K562 (cell line): ENCODE results near the gene TRMT2A. TPM values are rescaled to one million over a fixed set of nuclear protein-coding genes. Genes with fewer than 3 reads are reported as not detected.

Source experiments
- GABPA ChIP-seq: fragments of 200-800 bp; sonication (Bioruptor generic); conservative IDR thresholded peaks from 2 replicates; pipeline ENCODE4 v1.6.1; 2016; ENCODE audit warnings: low read depth, missing genetic modification characterization, missing compliant biosample characterization
- JUND ChIP-seq, 2 experiments: IDR thresholded peaks; 2 replicates in 1 of 2; 3 replicates in 1 of 2; pipeline ENCODE4 v1.6.1; 2011; ENCODE audit warnings: borderline replicate concordance in 2 of 2, low read depth in 2 of 2, low read length in 2 of 2, improper control_type of control experiment in 1 of 2, missing biosample characterization in 1 of 2, missing genetic modification characterization in 1 of 2, missing genetic modification reagents in 1 of 2
- RB1 ChIP-seq: fragments of 450-650 bp; IDR thresholded peaks from 2 replicates; pipeline ENCODE4 v1.6.1; 2017; ENCODE audit warnings: low read depth, mild to moderate bottlenecking
- SMAD2 ChIP-seq: fragments of 150-350 bp; IDR thresholded peaks from 2 replicates; pipeline ENCODE4 v1.6.1; 2014; ENCODE audit warnings: low read depth, mild to moderate bottlenecking, low read length
- TARDBP ChIP-seq: fragments of 450-650 bp; IDR thresholded peaks from 2 replicates; pipeline ENCODE4 v1.6.1; 2016
- ZC3H11A ChIP-seq: IDR thresholded peaks from 2 replicates; pipeline ENCODE4 v1.6.1; 2012; ENCODE audit warnings: low read depth, low read length, improper control_type of control experiment
- ZFPM2 ChIP-seq: fragments of 250-450 bp; sonication (Bioruptor Pico); IDR thresholded peaks from 2 replicates; pipeline ENCODE4 v1.5.1; 2022; ENCODE audit warnings: mild to moderate bottlenecking
- ZNF184 ChIP-seq: sonication (generic); formaldehyde crosslinking; IDR thresholded peaks from 2 replicates; pipeline ENCODE4 v1.5.0; 2020; ENCODE audit warnings: missing genetic modification reagents
- ZNF41 ChIP-seq: fragments of 250-450 bp; sonication (Bioruptor Pico); conservative IDR thresholded peaks from 2 replicates; pipeline ENCODE4 v1.4.0; 2020; ENCODE audit warnings: mild to moderate bottlenecking
- polyA plus RNA-seq, 8 experiments: library from polyadenylated mRNA; depleted of rRNA in 4 of 8; stranded (reverse) in 5 of 8; unstranded in 3 of 8; fragments of >200 nt; fragmentation: Nextera tagmentation in 2 of 8; fragmentation: Illumina TruSeq in 1 of 8; extraction: Ambion mirVana in 2 of 8; extraction: Trizol in 1 of 8; gene quantifications; 2 replicates each; pipeline versions ENCODE4 v1.2.1 to v1.2.3, GENCODE V29; 2011 to 2014; ENCODE audit warnings: inconsistent platforms in 1 of 8, missing spikeins in 1 of 8
- total RNA-seq, 7 experiments: library from RNA; depleted of rRNA in 6 of 7; stranded (reverse); fragments of >200 nt in 6 of 7; fragmentation: Illumina TruSeq in 2 of 7; extraction: Trizol in 2 of 7; gene quantifications; 2 replicates each; pipeline versions ENCODE4 v1.2.1 to v1.2.3, GENCODE V29; 2011 to 2021; ENCODE audit warnings: low replicate concordance in 1 of 7
- TF ChIP-seq, protein P1 (sequence below), 2 experiments: fragments of 450-650 bp; formaldehyde crosslinking in 1 of 2; IDR thresholded peaks; 2 replicates each; pipeline versions ENCODE4 v1.4.0 to v1.6.1; 2014 to 2020; ENCODE audit warnings: mild to moderate bottlenecking in 2 of 2, borderline replicate concordance in 1 of 2, low read depth in 1 of 2
- TF ChIP-seq, protein P2 (sequence below), 2 experiments: fragments of 150-350 bp in 1 of 2; IDR thresholded peaks; 2 replicates each; pipeline ENCODE4 v1.6.1; 2012 to 2016; ENCODE audit warnings: low read depth in 2 of 2, low read length in 2 of 2, mild to moderate bottlenecking in 1 of 2, moderate library complexity in 1 of 2
- TF ChIP-seq, protein P3 (sequence below): sonication (generic); formaldehyde crosslinking; IDR thresholded peaks from 2 replicates; pipeline ENCODE4 v1.8.0; 2022; ENCODE audit warnings: missing genetic modification reagents, mild to moderate bottlenecking, moderate library complexity, borderline replicate concordance

The TRMT2A gene
- total and polyA plus RNA-seq, 9 of the 15 experiments (the other 6 are each of a cell fraction or from before 2014, with no cell fraction given): 1.6 to 265 (median 140) TPM

DNA sequence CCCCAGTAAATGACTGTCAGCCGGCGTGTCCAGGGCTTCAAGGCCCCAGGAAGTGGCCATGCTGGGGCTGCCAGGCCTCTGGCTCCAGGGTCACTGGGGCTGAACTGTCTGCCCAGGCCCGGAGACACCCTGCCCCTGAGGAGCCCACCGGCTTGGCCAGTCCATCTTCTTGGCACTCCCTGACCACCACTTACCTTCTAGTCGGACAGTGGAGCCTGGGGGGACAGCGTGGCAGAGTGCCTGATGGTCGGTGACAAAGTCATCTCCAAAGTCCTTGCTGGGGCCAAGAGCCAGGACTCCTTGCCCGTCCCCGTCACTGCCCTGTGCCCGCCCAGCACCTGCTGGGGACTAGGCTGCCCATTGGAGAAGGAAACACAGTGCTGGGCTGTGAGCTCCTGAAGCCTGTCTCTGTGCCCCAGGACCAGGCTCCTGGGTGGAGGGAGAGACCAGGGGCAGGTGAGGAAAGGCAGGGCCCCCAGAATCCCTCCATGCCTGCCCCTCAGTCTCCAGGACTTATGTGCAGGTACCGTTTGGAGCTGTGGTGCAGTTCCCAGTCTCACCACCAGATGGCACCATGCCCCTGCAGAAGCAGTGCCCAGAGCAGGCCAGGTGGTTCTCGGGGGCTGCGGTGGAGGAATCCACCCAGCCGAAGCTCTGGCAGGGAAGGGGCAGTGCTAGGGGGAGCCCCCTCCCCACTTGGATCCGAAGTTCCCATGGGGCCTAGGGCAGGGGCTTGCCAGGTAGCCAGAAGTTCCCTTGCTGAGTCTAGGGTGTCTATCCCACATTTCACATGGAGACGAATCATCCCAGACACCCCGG, 39.8 kb upstream of the TRMT2A start (continued):
- TF ChIP-seq JUND (IDR thresholded peaks at IDR 0.05; ENCODE audit: borderline replicate concordance, low read depth, low read length) (peak; percentile 59), JUND (tag; IDR thresholded peaks at IDR 0.05; ENCODE audit: borderline replicate concordance, low read depth, low read length) (no peak), ZFPM2 (CRISPR knock-in tag) (peak; percentile 91; the same call in 1 of the 2 replicates), TARDBP (peak; percentile 91), GABPA (tag) (no peak), SMAD2 (no peak), RB1 (peak; percentile 99), ZNF184 (CRISPR knock-in tag) (peak; percentile 49; the same call in 1 of the 2 replicates), ZNF41 (CRISPR knock-in tag) (peak; percentile 78), ZC3H11A (peak; percentile 95)
- TF ChIP-seq, protein P1, sequence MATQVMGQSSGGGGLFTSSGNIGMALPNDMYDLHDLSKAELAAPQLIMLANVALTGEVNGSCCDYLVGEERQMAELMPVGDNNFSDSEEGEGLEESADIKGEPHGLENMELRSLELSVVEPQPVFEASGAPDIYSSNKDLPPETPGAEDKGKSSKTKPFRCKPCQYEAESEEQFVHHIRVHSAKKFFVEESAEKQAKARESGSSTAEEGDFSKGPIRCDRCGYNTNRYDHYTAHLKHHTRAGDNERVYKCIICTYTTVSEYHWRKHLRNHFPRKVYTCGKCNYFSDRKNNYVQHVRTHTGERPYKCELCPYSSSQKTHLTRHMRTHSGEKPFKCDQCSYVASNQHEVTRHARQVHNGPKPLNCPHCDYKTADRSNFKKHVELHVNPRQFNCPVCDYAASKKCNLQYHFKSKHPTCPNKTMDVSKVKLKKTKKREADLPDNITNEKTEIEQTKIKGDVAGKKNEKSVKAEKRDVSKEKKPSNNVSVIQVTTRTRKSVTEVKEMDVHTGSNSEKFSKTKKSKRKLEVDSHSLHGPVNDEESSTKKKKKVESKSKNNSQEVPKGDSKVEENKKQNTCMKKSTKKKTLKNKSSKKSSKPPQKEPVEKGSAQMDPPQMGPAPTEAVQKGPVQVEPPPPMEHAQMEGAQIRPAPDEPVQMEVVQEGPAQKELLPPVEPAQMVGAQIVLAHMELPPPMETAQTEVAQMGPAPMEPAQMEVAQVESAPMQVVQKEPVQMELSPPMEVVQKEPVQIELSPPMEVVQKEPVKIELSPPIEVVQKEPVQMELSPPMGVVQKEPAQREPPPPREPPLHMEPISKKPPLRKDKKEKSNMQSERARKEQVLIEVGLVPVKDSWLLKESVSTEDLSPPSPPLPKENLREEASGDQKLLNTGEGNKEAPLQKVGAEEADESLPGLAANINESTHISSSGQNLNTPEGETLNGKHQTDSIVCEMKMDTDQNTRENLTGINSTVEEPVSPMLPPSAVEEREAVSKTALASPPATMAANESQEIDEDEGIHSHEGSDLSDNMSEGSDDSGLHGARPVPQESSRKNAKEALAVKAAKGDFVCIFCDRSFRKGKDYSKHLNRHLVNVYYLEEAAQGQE (IDR thresholded peaks at IDR 0.05; ENCODE audit: borderline replicate concordance): peak; percentile 99
- TF ChIP-seq, protein P1 (CRISPR knock-in tag; IDR thresholded peaks at IDR 0.05; ENCODE audit: low read depth): peak; percentile 82; the same call in 1 of the 2 replicates
- TF ChIP-seq, protein P2, sequence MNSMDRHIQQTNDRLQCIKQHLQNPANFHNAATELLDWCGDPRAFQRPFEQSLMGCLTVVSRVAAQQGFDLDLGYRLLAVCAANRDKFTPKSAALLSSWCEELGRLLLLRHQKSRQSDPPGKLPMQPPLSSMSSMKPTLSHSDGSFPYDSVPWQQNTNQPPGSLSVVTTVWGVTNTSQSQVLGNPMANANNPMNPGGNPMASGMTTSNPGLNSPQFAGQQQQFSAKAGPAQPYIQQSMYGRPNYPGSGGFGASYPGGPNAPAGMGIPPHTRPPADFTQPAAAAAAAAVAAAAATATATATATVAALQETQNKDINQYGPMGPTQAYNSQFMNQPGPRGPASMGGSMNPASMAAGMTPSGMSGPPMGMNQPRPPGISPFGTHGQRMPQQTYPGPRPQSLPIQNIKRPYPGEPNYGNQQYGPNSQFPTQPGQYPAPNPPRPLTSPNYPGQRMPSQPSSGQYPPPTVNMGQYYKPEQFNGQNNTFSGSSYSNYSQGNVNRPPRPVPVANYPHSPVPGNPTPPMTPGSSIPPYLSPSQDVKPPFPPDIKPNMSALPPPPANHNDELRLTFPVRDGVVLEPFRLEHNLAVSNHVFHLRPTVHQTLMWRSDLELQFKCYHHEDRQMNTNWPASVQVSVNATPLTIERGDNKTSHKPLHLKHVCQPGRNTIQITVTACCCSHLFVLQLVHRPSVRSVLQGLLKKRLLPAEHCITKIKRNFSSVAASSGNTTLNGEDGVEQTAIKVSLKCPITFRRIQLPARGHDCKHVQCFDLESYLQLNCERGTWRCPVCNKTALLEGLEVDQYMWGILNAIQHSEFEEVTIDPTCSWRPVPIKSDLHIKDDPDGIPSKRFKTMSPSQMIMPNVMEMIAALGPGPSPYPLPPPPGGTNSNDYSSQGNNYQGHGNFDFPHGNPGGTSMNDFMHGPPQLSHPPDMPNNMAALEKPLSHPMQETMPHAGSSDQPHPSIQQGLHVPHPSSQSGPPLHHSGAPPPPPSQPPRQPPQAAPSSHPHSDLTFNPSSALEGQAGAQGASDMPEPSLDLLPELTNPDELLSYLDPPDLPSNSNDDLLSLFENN (IDR thresholded peaks at IDR 0.05; ENCODE audit: low read depth in 2 of 2, low read length in 2 of 2): peak in 1 of 2 experiments; percentile 76; a peak in 2 of 4 replicates
- TF ChIP-seq, protein P3, sequence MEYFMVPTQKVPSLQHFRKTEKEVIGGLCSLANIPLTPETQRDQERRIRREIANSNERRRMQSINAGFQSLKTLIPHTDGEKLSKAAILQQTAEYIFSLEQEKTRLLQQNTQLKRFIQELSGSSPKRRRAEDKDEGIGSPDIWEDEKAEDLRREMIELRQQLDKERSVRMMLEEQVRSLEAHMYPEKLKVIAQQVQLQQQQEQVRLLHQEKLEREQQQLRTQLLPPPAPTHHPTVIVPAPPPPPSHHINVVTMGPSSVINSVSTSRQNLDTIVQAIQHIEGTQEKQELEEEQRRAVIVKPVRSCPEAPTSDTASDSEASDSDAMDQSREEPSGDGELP: peak; percentile 95
